GM18517 (cell line): ENCODE results near the gene COL5A2.

ENCODE experiments used
- ATAC-seq: cut with Tn5 transposase; IDR thresholded peaks from one replicate; pipeline ENCODE4 v1.9.1; 2021; ENCODE audit warnings: mild to moderate bottlenecking, moderate library complexity; ENCODE audit not compliant: unreplicated experiment

Gene COL5A2

DNA sequence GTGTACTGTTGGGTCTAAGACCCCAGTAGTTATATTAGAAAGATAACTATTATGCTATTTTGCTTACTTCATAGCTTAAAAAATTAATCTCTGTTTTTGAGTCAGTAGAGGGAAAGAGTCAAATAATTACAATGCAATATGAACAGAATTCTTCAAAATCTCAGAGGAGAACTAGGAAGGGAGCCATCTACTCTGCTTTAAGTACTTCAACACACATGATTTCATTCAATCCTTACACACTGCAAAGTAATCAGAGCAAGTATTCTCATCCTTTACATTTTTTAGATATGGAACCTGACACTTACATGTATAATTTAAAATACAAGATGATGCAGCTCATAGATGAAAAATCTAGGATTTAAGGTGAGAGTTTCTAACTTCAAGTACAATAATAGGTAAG is 27.7 kb downstream of the COL5A2 start:
- no peak for ATAC-seq

DNA sequence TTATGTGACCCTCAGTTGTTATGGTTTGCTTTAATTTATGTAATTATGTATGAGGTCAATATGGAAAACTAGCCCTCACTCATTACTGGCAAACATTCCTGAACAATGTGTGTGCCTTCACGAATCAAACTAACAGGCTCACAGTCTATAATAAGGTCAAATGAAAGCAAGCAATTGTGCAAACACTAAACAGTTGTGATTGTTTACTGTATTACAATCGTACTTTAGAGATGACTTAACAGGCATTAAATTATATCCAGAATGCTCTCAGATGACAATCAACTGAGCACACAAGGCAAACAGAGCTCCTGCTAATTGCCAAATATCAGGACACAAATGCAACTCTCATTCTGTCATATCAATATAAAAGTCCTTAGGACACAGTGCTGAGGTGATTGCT is 29.5 kb downstream of the COL5A2 start:
- ATAC-seq = no peak

DNA sequence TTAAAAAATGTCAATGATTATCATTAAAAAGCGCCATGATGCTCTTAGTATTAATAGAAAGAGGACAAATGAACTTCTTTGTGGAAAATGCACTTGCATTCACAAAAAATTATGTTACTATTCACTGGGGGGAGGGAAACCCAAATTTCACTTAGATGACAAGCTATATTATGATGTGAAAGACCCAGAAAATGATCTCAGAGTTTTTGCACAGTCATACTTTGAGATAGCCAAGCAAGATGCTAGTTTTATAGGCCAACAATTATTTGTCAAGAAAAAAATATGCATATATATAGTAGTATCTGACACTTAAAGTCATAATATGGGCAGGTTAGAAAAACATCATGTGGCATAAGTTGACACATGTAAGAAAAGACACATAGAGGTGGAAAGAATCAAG is 31.6 kb downstream of the COL5A2 start:
- ATAC-seq = no peak

DNA sequence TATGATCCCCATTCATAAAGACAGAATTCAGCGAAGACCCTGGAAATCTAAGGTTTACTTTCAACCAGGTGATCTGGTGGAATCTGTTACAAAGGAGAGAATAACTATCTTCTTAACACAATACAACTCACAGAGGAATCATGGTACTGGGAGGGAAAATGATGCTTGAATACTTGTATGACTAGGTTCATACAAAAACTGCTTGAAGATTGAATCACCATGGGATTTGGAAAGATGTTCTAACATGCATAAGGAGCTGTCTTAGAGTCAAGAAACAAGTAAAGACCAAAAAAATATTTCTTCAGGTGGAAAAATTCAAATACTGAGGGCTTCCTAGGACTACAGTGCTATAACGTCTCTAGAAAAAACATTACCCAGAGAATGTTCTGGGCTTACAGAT is 32.2 kb downstream of the COL5A2 start:
- ATAC-seq = no peak

DNA sequence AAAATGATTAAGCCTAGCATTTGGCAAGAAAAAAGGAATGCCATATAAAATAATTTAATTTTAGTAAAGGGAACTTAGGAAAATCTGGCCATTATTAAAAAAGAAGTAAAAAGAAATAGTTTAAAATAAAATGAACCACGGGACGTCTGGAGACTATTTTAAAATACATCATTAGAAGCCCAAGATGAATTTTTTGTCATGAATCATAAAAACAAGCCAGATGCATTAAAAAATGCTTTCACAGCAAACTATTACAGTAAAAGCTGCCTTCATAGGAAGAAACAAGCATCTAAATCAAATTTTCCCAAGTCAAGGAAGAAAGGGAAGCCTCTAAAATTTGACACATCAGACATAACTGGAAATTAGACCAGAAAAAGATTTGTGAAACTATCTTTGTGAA is 33.0 kb downstream of the COL5A2 start:
- ATAC-seq = no peak

DNA sequence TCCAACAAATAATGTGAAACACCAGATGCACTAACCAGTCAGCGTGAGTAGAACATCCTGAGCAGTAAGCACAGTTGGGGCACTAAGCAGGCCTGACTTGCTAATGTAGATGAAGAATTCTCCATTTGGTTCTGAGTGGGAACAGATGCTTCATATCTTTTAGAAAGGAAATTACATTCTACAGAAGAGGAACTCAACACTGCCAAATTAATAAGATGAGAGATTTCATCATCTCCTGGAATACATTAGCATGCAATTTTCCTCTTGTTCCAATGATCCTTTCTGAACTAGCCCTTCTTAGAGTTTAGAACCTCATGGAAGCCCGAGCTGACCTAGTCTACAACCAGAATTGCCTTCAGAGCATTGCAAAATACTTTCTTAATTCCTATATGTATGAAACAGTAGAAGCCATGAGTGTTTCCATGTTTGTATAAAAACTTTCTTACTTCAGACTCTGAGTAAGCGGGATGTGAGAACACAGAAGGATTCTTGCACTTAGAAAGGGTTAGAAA is 34.8 kb downstream of the COL5A2 start:
- ATAC-seq = no peak

DNA sequence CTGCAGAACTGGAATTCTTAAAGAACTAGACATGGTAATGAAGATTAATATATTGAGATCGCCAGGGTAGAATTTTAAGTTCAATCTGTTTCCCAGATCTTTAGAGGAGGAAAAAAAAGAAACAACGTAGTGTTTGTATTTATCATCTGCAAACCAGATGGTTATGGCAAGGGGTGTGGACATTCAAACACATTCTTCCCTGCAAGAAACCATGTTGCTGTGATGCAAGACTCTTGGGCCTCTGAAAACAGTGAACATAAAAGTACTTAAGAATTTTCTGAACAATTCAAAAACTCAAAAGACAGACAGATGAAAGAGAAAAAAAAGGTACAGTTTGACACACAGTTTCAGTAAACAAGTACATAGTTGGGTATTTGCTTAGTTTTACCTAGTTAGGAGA is 35.6 kb downstream of the COL5A2 start:
- ATAC-seq = no peak

DNA sequence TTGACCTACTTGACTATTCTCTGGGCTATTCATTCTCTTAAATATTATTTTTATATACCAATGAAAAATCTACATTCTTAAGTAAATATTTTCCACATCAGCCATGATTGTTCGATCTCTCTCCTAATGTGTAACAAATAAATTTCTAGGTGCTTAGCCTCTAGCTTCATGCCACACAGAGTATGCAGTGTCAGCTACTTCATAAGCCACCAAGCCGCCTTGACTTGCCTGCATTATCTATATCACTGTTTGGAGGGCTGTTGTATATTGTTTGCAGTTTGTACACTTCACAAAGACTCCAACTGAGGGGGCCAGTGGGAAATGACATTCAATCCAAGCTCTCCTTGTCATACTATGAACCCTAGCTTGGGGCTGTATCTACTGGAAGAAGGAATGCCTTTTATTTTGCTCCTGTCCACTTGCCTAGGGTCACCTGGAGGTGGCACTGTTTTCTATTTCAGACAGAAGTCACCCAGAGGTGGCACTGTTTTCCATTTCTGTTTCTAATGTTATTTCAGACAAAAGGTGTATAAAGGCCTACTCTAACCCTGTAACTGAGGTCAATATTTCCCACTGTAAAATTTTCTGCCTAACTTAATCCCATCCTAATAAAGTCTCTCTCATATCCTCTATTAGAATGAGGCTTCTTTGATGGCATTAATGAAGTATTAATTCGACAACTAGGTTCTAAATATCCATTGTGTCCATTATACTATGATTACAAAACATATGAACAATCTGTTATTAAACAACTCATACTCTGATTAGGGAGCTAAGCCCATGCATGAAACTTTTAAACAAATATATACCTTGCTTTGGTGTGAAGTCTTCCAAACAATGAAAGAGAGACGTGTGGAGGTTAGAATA is 36.4 kb downstream of the COL5A2 start:
- ATAC-seq = peak; percentile 99

DNA sequence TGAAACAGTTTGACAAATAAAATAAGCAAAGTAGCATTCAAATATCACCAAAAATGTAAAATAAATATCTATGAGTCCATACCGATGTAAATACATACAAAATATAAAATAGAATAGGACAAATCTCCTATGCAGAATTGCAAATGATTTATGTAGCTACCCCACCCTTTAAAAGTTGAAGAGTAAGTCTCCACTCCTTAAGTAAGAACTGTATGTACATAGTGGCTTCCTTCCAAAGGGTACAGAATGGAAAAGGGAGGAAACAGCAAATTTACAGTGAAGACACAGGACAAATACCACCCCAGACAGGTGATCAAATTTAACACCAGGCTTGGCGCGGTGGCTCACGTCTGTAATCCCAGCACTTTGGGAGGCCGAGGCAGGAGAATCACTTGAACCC is 40.8 kb downstream of the COL5A2 start:
- no peak for ATAC-seq

DNA sequence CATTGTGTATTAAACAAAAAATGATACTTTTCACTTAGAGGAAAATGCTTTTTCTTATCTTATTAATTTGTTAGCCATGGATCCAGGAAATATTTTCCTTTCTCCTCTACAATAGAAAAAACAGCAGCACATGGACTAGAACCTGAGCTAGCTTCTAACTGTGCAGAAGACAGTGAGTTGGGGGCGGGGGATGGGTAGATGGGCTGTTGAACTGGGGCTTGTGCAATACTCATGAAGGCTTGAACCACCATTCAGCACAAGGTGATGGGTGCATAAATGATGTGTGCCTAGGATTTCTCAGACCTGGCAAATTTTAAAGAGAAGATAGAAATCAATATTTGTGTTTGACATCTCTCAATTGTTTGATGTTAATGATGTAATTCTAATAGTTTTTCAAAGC is 42.0 kb downstream of the COL5A2 start:
- no peak for ATAC-seq

DNA sequence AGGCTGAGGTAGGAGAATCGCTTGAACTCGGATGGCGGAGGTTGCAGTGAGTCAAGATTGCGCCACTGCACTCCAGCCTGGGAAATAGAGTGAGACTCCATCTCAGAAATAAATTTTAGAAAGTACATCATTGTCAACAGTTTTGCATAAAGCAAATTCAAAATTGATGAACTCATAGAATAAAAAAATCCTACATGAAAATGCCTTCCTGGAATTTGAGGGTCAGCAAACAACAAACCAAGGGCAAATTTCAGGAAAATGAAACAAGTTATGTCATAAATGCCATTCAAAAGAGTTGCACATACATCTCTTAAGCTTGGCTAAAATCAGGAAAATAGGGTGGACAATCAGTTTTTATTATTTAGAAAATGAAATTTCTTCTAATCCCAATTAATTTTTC is 45.1 kb downstream of the COL5A2 start:
- no peak for ATAC-seq

DNA sequence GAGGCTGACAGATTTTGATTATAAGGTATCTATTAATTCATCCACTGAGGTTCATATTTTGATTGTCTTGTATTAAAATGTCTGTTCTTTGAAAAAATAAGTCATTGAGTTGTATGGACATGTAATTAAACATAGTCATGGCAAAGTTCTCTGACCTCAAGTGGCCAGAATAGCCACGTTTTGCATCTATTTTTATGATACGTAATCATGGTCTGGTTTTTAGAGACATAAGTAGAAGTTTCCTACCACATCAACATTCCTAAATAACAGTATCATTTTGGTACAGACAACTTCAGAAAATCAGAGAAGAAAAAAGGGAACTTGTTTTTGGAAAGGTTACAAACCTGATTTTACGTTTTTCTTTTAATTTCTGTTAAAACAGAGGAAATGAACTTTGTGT is 47.6 kb downstream of the COL5A2 start:
- no peak for ATAC-seq

DNA sequence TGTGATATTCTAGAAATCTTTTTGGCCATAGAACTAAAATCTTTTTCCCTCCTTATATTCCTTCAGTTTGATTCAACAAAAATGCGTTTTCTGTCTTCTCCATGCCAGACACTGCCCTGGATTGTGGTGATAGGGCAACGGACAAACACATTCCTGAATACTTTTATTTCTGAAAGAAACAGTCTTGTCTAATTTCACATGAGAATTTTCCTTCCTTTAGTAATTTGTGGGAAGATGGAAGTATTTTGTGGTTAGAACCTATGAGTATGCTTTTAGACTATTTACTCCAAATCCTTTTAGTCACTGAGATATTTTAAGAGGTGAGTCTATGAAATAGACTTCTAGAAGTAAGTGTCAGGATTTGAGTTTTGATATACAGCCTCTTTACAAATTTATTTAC is 49.6 kb downstream of the COL5A2 start:
- no peak for ATAC-seq

DNA sequence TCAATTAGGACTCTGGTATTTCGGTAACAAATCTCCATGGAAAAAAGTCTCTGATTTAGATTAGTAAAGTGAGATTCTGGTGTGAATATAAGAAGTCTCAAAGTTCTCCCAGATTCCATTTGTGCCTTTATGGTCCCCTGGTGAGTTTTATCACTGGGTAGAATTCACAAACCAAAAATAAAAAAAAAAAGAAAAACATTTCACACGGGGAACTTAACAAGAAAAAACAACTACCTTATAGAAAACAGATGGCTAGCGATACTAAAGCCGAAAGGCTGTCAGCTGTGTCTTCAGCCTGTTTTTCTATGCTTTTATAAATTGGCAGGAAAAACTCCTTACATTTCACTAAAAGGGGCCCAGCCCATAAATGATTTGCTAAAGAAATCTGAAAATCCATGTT is 50.6 kb downstream of the COL5A2 start:
- ATAC-seq = no peak

DNA sequence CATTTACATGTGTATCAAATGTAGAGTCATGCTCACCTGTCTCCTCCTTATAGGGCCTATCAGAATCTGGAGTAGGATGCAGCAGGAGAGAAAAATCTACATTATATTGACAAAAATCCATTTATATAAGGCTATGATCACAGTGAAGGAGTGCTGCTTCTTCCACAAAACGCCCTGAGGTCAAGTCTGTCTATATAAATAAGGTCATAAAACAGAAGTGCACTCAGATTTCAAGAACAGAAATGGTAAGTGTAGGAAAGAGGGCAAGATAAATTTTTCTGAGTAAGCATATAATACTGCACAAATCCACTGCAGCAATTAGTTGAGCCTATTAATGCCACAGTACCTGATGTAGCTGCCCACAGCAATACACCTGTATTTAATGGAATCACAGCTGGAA is 51.8 kb downstream of the COL5A2 start:
- ATAC-seq = no peak

DNA sequence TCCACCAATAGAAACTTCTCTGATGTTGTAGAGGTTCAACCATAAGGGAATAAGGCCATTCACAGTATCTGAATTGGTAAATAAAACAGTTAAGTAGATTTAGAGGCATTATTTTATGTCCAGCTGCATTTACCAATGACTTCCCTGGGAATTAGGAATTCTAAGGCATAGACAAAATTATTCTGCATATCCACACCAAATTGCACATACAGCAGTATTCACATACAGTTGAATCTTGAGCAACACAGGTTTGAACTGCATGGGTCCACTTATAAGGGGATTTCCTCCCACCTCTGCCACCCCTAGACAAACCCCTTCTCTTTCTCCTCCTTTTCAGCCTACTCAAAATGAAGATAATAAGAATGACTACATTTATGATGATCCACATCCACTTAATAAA is 54.4 kb downstream of the COL5A2 start:
- no peak for ATAC-seq

DNA sequence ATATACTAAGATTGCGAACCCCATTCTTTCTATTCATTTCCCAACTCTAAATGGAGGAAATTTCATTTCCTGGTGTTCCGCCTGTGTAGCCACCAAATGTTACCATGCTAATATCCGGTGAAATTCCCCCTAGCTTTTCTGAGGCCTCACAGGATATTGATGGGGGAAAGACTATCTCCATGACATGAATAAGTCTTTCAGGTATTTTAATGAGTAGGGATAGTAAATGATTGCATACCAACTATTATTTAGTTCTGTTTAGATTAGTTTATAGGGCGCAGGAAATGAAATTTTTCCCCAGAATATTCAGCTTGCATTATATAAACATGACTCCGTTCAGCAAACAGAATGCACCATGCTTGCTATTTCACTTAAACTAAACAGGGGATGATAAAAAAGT is 55.4 kb downstream of the COL5A2 start:
- ATAC-seq = no peak

DNA sequence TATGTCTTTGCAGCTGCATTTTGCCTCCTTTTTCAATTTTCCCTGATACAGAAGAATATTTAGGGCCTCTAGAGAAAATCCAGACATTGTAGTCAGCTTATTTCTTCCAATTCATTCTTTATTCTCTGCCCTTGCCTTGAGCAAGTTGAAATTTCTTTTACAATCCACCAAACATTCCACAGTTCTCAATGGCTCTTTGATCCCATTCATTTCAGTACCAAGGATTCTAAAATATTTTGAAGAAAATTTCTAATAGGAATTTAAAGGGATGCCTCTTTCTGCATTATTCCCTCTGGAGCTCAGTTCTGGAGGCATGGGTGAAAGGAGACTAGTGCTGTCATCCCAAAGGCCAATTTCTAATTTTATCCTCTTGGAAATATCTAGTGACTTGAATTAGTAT is 61.2 kb downstream of the COL5A2 start:
- no peak for ATAC-seq

DNA sequence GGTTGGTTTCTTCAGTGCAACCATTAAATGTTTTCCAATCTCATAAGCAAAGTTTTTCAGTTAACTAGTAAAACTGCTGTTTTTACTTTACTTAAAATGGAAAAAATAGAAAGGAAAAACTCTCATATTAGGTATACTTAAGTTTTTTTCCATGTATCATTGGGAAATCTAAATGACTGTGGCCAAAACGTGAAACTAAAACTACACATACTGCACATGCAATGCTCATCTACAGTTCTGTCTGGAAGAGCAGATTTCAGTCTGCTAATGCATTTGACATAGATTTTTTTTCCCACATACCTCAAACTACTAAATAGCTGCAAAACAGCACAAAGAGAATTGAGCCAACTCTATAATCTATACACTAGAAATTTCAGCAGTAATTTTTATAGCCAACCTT is 62.6 kb downstream of the COL5A2 start:
- no peak for ATAC-seq

DNA sequence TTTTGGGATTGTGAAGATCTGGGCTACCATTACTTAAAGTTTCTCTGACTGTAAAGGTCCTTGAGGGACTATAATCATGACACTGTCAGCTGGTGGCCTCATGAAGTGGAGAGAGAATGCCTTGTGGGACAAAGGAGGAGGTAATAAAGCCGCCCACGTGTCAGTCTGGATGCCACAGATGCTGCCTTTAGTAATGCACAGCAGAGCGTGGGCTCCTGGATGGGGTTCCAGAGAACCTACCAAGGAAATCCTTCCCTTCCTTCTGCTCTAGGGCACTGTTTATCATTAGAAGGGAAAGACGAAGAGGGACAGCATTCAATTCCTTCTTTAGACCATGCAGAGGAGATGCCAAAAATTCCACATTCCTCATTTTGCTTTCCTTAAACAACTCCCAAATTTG is 63.5 kb downstream of the COL5A2 start:
- no peak for ATAC-seq

DNA sequence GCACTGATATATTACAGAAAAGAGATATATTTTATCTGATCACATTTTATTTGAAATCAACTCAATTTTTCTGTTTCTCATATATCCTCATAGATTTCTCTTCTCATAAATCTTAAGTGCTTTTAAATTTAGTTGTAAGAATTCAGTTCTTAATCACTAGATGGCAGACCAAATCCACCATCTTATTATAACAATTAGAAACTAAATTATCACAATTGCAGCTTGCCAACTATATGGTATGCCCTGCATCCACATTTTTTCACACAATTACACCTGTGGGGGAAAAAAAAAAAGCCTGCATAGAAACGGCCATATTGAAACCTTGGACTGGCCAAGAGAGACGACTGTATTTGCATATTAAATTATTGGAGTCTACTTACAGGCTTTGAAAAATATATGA is 64.4 kb downstream of the COL5A2 start:
- ATAC-seq = no peak

DNA sequence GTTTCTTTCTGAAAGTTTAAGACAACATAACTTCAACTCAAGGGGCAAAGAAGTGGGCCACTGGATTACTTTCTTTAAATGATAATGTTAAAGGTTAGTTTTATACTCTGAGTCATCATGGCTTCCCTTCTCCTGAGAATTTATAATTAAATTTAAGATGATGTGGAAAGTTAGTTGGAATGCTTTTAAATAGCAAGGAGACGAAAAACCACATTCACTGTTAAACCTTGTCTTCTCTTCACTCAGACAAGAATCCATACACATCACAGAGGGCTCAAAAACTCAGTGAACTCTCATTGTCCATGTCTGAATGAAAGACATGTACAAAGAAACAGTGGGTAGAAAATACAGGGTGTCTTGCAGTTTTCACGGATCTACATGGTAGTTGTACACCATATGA is 65.6 kb downstream of the COL5A2 start:
- ATAC-seq = no peak
